Esophagus (tissue), 2 donors: ENCODE results near the gene RPE. TPM values are rescaled to one million over a fixed set of nuclear protein-coding genes. Genes with fewer than 3 reads are reported as not detected.

Experiments
- H3K27ac ChIP-seq, 2 donors: one replicate each; pipeline ENCODE4 v1.5.1; 2013; ENCODE audit warnings: low read depth in 2 of 2, mild to moderate bottlenecking in 2 of 2, inconsistent platforms in 1 of 2, low read length in 1 of 2, moderate library complexity in 1 of 2
- H3K27me3 ChIP-seq, 2 donors: one replicate each; pipeline ENCODE4 v1.6.1; 2013; ENCODE audit warnings: low read length in 2 of 2, control low read depth in 1 of 2, mild to moderate bottlenecking in 1 of 2; ENCODE audit not compliant: insufficient read depth in 2 of 2, control insufficient read depth in 1 of 2
- H3K36me3 ChIP-seq, 2 donors: one replicate each; pipeline ENCODE4 v1.6.1; 2013; ENCODE audit warnings: low read length in 1 of 2; ENCODE audit not compliant: control insufficient read depth in 2 of 2, insufficient read depth in 2 of 2
- H3K4me1 ChIP-seq, 2 donors: one replicate each; pipeline ENCODE4 v1.6.1; 2013; ENCODE audit warnings: low read length in 1 of 2; ENCODE audit not compliant: control insufficient read depth in 2 of 2, insufficient read depth in 2 of 2
- H3K4me3 ChIP-seq, 2 donors: one replicate each; pipeline ENCODE4 v1.5.1; 2013; ENCODE audit warnings: low read length in 2 of 2, mild to moderate bottlenecking in 2 of 2, low read depth in 1 of 2, moderate library complexity in 1 of 2
- H3K9me3 ChIP-seq, 2 donors: one replicate each; pipeline ENCODE4 v1.6.1; 2013; ENCODE audit warnings: mild to moderate bottlenecking in 2 of 2, low read depth in 1 of 2, low read length in 1 of 2, moderate library complexity in 1 of 2; ENCODE audit not compliant: control insufficient read depth in 2 of 2, insufficient read depth in 1 of 2
- WGBS, 2 donors: extraction: QIAGEN DNeasy Blood & Tissue Kit; methylation state at CpG; one replicate each; pipeline ENCODE4 v1.1.7; 2013; 5-methylcytosine and 5-hydroxymethylcytosine counted together
- polyA plus RNA-seq, 2 donors: library from polyadenylated mRNA; stranded (reverse); fragments of 200-250 nt; gene quantifications; one replicate each; pipeline ENCODE4 v1.2.3, GENCODE V29; 2013
- donor health status: healthy with polysubstance abuse.
- donor health status: Bipolar disorder and iron deficiency.

RPE gene
- 10 to 100 TPM; 13.8 to 20.4 TPM for polyA plus RNA-seq

GRCh38 chr2:210002158-210003157 lies at the start of gene RPE:
Gene RPE, plus strand, starts transcription at chr2:210002638. Its CDS starts 24 bp downstream, at chr2:210002662.
- whole genome bisulfite sequencing, 2 donors = 0% methylated on average over 58 of the region's 58 CpGs
- peak within 1 kb of the TSS; percentile 97 to 98 for H3K4me3 ChIP-seq
- peaks cover 0 to 3% of the 10 kb centered on the region in 2 donors for H3K9me3 ChIP-seq
- H3K36me3 ChIP-seq = no peaks in the 10 kb centered on the region
- H3K4me1 ChIP-seq = peaks cover 0 to 6% of the 10 kb centered on the region in 2 donors
- H3K27ac ChIP-seq = peak within 1 kb of the TSS; percentile 83 to 87
- H3K27me3 ChIP-seq = no peaks in the 10 kb centered on the region

GRCh38 chr2:209956271-209956670 lies 46.2 kb upstream of the RPE start:
- no peaks in the 10 kb centered on the region for H3K4me1 ChIP-seq
- no peaks in the 10 kb centered on the region for H3K27me3 ChIP-seq
- H3K9me3 ChIP-seq = no peaks in the 10 kb centered on the region
- no peak overlapping the region for H3K27ac ChIP-seq
- 66 to 68% methylated on average over 2 of the region's 2 CpGs for WGBS, 2 donors
- H3K36me3 ChIP-seq = no peaks in the 10 kb centered on the region
- no peak overlapping the region for H3K4me3 ChIP-seq

DNA sequence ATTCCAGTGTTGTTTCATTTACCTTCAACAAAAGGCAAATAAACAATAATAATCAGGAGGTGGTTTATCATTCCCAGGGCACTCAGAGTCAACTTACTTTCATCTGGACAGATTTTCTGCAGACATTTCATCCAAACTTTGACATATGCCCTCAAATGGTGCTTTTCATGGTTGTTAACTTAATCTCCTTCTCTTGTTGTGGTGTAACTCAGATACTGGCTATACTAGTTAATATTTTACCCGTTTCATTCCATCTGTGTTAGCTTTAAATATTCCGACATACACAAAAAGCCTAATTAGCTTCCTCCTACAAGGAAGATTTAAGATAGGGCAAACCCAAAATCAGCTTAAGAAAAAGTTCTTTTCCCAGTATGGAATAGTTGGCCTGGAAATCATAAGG lies 44.4 kb upstream of the RPE start:
- Histone ChIP-seq H3K27ac (no peak overlapping the region), H3K27me3 (no peaks in the 10 kb centered on the region), H3K36me3 (no peaks in the 10 kb centered on the region), H3K4me3 (no peak overlapping the region), H3K9me3 (no peaks in the 10 kb centered on the region), H3K4me1 (no peaks in the 10 kb centered on the region)
- 69 to 84% methylated on average over 2 of the region's 2 CpGs for WGBS, 2 donors

- H3K4me1 ChIP-seq = no peaks in the 10 kb centered on the region
- H3K36me3 ChIP-seq = no peaks in the 10 kb centered on the region
- H3K27ac ChIP-seq = no peak overlapping the region
- H3K27me3 ChIP-seq = no peaks in the 10 kb centered on the region
- H3K9me3 ChIP-seq = no peaks in the 10 kb centered on the region
- no peak overlapping the region for H3K4me3 ChIP-seq
- 52 to 60% methylated on average over 7 of the region's 7 CpGs for WGBS, 2 donors
These were observed 42.4 kb upstream of the RPE start for GRCh38 chr2:209960045-209960444.

GRCh38 chr2:209960676-209961630 lies 41.5 kb upstream of the RPE start:
- H3K9me3 ChIP-seq = no peaks in the 10 kb centered on the region
- no peaks in the 10 kb centered on the region for H3K36me3 ChIP-seq
- H3K27me3 ChIP-seq = no peaks in the 10 kb centered on the region
- 26 to 42% methylated on average over 4 of the region's 4 CpGs for WGBS, 2 donors
- H3K27ac ChIP-seq = no peak overlapping the region
- no peaks in the 10 kb centered on the region for H3K4me1 ChIP-seq
- H3K4me3 ChIP-seq = no peak overlapping the region

GRCh38 chr2:209965723-209966122 lies 36.7 kb upstream of the RPE start:
- Histone ChIP-seq H3K27me3 (peaks cover 0 to 3% of the 10 kb centered on the region in 2 donors), H3K4me1 (no peaks in the 10 kb centered on the region), H3K9me3 (no peaks in the 10 kb centered on the region), H3K27ac (no peak overlapping the region), H3K4me3 (no peak overlapping the region), H3K36me3 (no peaks in the 10 kb centered on the region)
- 47 to 60% methylated on average over 2 of the region's 2 CpGs for WGBS, 2 donors

DNA sequence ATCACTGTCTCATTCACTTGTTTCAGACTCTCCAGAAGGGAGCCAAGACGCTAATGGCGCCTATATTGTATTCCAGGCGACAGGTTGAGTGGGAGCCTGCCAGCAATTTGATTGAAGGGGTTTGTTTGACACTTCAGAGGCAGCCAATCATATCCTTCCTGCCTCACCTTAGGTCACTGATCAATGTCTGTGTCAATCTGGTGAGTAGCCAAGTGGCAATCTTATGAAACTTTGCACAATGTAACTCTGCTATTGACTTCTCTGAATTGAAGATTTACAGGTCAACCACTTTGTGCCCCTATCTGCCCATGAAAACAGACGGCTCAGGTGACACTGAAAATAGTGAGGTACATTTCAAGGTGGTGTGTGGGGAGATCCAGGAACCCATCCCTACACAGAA lies 32.7 kb upstream of the RPE start:
- Histone ChIP-seq H3K4me3 (no peak overlapping the region), H3K9me3 (no peaks in the 10 kb centered on the region), H3K4me1 (no peaks in the 10 kb centered on the region), H3K36me3 (no peaks in the 10 kb centered on the region), H3K27me3 (peaks cover 0 to 3% of the 10 kb centered on the region in 2 donors), H3K27ac (no peak overlapping the region)
- WGBS, 2 donors = 87 to 89% methylated on average over 4 of the region's 4 CpGs

DNA sequence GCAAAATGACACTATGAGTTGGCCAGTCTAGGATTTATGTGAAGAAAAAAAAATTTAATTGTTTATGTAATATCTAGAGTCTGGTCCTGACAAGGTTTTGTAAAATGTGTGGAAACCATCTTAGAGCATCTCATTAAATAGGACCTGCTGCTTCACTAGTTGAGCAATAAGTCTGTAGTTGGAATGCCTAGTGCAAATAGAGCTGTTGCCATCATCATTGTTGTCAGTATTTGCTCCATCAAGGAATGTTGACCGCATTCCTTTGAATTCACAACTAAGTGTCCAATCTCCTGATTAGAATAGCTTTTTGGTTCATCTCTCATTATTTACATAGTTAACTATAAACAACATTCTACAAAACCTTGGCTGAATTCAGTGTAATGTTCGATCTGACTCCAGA lies 32.2 kb upstream of the RPE start:
- H3K36me3 ChIP-seq = no peaks in the 10 kb centered on the region
- H3K27me3 ChIP-seq = peaks cover 0 to 3% of the 10 kb centered on the region in 2 donors
- 68 to 76% methylated on average over 2 of the region's 2 CpGs for WGBS, 2 donors
- no peak overlapping the region for H3K27ac ChIP-seq
- H3K9me3 ChIP-seq = no peaks in the 10 kb centered on the region
- no peaks in the 10 kb centered on the region for H3K4me1 ChIP-seq
- no peak overlapping the region for H3K4me3 ChIP-seq

DNA sequence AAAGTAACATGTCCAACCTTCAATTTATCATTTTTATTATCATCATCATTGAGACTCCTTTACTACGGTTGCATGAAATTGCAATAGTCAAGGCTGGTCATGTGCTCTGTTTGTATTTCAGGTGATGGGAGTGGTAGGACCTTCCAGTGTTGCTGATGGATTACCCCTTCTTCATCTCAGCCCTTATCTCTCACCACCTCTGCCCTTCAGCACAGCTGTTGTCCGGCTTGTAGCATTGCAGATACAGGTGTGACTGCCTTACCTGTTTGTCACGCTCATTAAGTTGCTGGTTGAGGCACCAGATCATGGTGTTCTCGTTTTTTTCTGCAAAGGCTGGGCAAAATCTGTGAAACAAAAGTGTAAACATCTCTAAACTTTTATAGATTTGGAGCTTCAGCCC lies 31.7 kb upstream of the RPE start:
- H3K27me3 ChIP-seq = peaks cover 0 to 3% of the 10 kb centered on the region in 2 donors
- H3K4me1 ChIP-seq = no peaks in the 10 kb centered on the region
- 70 to 75% methylated on average over 4 of the region's 4 CpGs for WGBS, 2 donors
- no peak overlapping the region for H3K4me3 ChIP-seq
- H3K27ac ChIP-seq = no peak overlapping the region
- no peaks in the 10 kb centered on the region for H3K9me3 ChIP-seq
- H3K36me3 ChIP-seq = no peaks in the 10 kb centered on the region
